GM19351 (cell line): Measurements from ENCODE around the gene NOD2.

Source experiments
- ATAC-seq: cut with Tn5 transposase; IDR thresholded peaks from one replicate; pipeline ENCODE4 v1.9.1; 2021; ENCODE audit warnings: mild to moderate bottlenecking, moderate library complexity; ENCODE audit not compliant: unreplicated experiment

The NOD2 gene

GRCh38 chr16:50692999-50693781 lies at the start of gene NOD2:
Gene NOD2, plus strand, starts transcription at chr16:50693606. Its CDS starts 5,890 bp downstream, at chr16:50699496.
- no peak for ATAC-seq

DNA sequence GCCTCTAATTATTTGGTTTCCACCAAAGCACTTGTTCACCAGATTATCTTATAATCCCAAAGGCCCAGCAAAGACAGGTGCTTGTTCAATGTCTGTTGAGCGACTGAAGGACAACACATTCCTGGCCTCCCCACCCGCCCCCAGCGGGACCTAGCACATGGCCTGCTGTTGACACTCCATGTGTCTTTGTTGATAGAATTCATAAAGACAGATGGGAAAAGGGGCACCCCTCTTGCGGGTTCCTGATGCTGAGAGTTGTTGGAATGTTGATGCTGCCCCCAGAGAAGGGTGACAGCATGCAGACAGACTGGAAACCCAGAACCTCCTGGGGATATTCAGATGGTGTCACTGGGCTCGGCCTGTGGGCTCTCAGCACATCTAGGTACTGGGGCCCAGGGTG lies 49.2 kb upstream of the NOD2 start:
- no peak for ATAC-seq

DNA sequence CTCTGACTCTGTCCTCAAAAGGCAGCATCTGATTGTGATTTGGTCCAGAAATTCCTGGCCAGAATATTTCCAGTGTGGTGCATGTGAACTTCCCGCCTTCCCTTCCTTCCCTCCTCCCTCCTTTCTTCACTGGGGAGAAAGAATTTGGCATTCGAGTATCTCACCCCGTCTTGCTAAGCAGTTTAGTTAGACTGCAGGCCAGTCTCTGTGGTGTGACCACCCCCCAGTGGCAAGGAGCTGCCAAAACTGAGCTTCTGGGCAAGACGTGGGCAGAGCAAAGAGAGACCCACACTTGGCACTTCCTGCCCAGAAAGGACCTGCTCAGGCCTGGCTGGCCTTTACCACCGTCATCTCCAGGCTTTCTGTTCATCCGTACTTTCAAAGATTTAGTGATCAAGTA lies 48.7 kb upstream of the NOD2 start:
- ATAC-seq: peak; percentile 62

DNA sequence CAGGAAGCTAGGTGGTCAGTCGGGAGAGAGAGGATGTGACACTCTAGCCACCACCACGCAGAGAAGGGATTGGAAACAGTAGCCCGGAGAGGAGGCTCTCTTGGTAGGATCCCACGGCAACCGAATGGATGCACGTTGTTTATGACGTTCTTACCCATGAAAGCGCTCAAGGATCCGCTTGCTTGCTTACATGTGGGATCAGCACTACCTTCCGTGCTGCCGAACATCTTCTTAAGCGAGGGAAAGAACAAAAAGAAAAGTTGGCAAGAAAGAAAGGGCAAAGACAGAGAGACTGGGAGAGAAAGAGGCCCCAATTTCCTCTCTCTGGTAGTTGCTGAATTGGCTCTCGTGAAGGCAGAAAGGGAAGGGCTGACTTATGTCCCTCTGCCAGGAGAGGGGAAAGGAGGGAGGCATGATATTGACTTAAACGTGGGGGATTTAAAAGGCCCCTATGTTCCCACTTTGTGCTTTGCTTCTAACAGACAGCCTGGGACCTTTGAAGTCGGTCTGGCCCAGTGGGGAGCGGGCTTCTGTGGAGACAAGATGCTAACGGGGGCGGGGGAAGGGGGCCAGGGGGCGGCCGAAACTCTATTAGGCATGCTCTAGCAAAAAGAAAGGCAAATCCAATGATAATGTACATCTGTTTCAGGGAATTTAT lies 47.7 kb upstream of the NOD2 start:
- ATAC-seq: no peak

DNA sequence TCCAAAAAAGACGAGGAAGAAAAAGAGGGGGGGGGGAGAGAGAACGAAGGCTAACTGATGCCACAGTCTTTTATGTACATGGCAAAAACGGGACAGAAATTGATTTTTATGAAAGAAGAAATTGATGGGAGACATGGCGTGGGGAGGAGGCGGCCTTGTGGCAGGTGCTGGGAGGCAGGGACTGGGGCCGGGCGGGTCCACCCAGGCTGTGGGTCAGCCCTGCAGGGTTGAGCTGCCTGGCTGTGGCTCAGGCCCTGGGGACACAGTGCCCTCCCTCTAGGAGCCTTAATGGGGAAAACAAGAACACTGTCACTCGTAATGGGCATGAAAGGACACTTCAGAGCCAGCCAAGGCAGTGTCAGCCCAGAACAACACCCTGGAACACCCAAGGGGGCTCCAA lies 47.1 kb upstream of the NOD2 start:
- no peak for ATAC-seq

DNA sequence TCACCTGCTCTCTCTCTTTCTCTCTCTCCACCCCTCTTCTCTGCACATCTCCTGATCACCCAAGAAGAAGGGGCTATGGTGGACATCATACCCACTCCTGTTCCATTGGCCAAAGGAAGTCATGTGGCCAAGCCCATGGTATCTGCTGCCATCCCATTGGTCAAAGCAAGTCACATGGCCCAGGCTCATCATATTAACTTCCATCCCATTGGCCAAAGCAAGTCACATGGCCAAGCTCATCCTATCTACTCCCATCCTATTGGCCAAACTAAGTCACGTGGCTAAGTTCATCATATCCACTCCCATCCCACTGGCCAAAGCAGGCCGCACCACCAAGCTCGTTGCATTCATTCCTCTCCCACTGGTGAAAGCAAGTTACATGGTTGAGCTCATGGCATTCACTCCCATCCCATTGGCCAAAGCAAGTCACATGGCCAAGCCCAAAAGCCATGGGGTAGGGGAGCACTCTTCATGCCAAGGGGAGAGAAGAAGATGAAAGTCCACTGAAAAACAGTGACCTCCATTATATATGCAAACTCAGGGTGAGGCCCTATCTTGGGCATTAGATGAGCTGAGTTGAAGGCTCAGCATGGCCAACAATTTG lies 41.5 kb upstream of the NOD2 start:
- no peak for ATAC-seq

DNA sequence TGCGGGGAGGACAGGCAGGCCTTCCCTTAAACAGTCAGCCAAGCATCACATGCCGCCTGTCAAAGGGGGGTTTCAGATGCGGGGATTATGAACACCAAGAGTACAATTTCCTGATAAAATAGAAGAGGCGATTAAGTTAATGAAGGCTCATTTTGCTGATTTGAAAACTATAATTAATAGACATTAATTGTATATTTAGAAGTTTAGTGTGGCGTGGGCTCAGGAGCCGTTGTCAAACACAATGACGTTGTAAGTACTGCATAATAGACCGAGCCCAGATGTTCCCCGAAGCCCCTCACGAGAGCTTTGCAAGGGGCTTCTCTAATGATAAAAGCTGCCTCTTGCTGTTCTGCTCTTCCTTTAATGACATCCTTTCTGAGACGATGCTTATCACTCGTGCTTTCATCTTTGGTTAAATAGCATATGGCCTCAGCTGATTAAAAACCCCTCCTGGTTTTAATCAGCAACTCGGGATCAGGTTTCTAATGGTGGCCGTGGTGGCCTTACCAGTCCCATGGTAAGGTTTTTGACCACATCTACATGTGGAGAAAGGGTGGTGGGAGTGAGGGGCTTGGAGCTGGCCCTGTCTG lies 40.5 kb upstream of the NOD2 start:
- ATAC-seq: no peak

- ATAC-seq: no peak
Observed at GRCh38 chr16:50653633-50654519, 39.5 kb upstream of the NOD2 start.

- ATAC-seq: no peak
Observed at GRCh38 chr16:50655558-50656055, 37.8 kb upstream of the NOD2 start.

DNA sequence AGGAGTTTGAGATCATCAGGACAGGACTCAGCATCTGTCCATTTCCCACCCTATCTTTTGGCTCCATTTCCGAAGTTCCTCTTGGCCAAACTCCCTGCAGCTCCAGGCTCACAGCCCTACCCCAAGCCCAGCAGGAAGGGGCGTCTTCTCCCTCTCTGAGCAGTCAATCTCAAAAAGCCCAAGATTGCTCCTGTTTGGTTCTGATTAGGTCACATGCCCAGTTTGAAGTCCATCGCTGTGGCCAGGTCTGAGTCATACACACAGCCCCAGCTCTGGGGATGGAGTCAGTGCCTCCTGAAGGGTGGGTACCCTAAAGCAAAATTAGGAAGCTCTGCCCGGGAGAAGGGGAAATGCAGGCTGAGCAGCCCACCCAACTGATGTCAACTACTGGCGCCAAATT lies 36.2 kb upstream of the NOD2 start:
- ATAC-seq: no peak

GRCh38 chr16:50659806-50660205 lies 33.6 kb upstream of the NOD2 start:
- ATAC-seq: no peak

GRCh38 chr16:50662306-50662940 lies 31.0 kb upstream of the NOD2 start:
- ATAC-seq: no peak

- ATAC-seq: no peak
Observed at GRCh38 chr16:50664270-50664669, 29.1 kb upstream of the NOD2 start.

DNA sequence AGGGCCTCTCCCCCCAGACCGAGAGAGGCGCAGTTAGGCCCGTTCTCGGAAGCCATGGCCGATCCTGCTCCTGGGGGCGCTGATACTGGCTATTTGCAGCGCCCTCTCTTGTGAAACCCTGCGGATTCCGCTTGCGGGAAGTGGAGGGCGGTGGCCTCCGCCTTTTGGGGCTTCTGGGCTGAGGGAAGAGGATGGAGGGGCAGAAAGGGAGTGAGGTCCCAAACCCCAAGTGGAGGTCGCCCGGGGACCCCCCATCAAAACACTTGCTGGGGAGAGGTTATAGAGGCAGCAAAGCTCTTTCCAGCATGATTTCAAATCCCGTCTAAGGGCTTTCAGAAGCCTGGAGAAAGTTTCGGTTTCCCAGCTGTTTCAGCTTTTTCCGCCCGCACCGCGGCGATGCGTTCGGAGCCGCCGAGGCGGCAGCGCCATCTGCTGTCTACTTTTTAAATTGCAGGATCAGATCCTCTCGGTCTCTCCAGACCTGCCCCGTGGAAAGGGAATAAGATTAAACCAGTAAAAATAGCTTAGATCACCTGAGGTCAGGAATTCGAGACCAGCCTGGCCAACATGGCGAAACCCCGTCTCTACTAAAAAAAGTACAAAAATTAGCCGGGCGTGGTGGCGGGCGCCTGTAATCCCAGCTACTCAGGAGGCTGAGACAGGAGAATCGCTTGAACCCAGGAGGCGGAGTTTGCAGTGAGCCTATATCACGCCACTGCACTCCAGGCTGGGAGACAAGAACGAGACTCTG lies 28.1 kb upstream of the NOD2 start:
- no peak for ATAC-seq

- peak; percentile 90 for ATAC-seq
Observed at GRCh38 chr16:50666658-50667496, 26.5 kb upstream of the NOD2 start.

GRCh38 chr16:50667497-50668367 lies 25.7 kb upstream of the NOD2 start:
- ATAC-seq: no peak

- no peak for ATAC-seq
Observed at GRCh38 chr16:50668368-50669008, 24.9 kb upstream of the NOD2 start.
